CD4-positive, alpha-beta T cell treated with Interleukin-15 for 1 hour (primary cell): ENCODE data around the gene DCLRE1A.
A peak's percentile ranks its signal among the peaks of the same experiment; 100 is the strongest.

ENCODE experiments used
- DNase-seq: peaks from one replicate; pipeline ENCODE4 v3.0.0-alpha.2; 2020

DCLRE1A gene

GRCh38 chr10:113854013-113854760, at the start of gene DCLRE1A, which contains the start of gene NHLRC2:
Gene DCLRE1A, minus strand, starts transcription at chr10:113854082. Its CDS starts 900 bp downstream, at chr10:113853182.
Gene NHLRC2, plus strand, starts transcription at chr10:113854661. Its CDS starts 212 bp downstream, at chr10:113854873.
- peak; percentile 69 for DNase-seq

GRCh38 chr10:113899952-113900598, 46.2 kb upstream of the DCLRE1A start:
- no peak for DNase-seq

- DNase-seq: no peak
Observed at GRCh38 chr10:113897693-113898618, 44.1 kb upstream of the DCLRE1A start.

GRCh38 chr10:113895018-113895417, 41.1 kb upstream of the DCLRE1A start:
- no peak for DNase-seq

GRCh38 chr10:113894581-113894980, 40.7 kb upstream of the DCLRE1A start:
- DNase-seq: no peak

- no peak for DNase-seq
Observed at GRCh38 chr10:113893570-113893969, 39.7 kb upstream of the DCLRE1A start.

- no peak for DNase-seq
Observed at GRCh38 chr10:113891476-113891875, 37.6 kb upstream of the DCLRE1A start.

- DNase-seq: no peak
Observed at GRCh38 chr10:113890769-113891168, 36.9 kb upstream of the DCLRE1A start.

- DNase-seq: no peak
Observed at GRCh38 chr10:113889911-113890310, 36.0 kb upstream of the DCLRE1A start.

- no peak for DNase-seq
Observed at GRCh38 chr10:113882240-113882639, 28.4 kb upstream of the DCLRE1A start.

- DNase-seq: no peak
Observed at GRCh38 chr10:113880236-113880635, 26.4 kb upstream of the DCLRE1A start.

- DNase-seq: no peak
Observed at GRCh38 chr10:113879691-113880090, 25.8 kb upstream of the DCLRE1A start.

GRCh38 chr10:113876461-113876860, 22.6 kb upstream of the DCLRE1A start:
- no peak for DNase-seq

- no peak for DNase-seq
Observed at GRCh38 chr10:113875212-113875611, 21.3 kb upstream of the DCLRE1A start.

GRCh38 chr10:113872139-113873030, 18.5 kb upstream of the DCLRE1A start:
- no peak for DNase-seq

- DNase-seq: no peak
Observed at GRCh38 chr10:113869789-113870188, 15.9 kb upstream of the DCLRE1A start.

GRCh38 chr10:113867904-113868303, 14.0 kb upstream of the DCLRE1A start:
- no peak for DNase-seq

GRCh38 chr10:113866551-113867394, 12.9 kb upstream of the DCLRE1A start:
- no peak for DNase-seq

GRCh38 chr10:113865901-113866300, 12.0 kb upstream of the DCLRE1A start:
- no peak for DNase-seq

GRCh38 chr10:113859261-113859660, 5.4 kb upstream of the DCLRE1A start:
- DNase-seq: no peak

GRCh38 chr10:113858541-113858940, 4.7 kb upstream of the DCLRE1A start:
- no peak for DNase-seq
